Measurements from ENCODE around the gene PLCXD3. TPM values are rescaled to one million over a fixed set of nuclear protein-coding genes. Genes with fewer than 3 reads are reported as not detected.

PLCXD3 gene
- total RNA-seq, 1 donor from 2014 or later = not detected

- no peaks in the 10 kb centered on the region for H3K27me3 Mint-ChIP-seq (ENCODE audit: low read depth)
- intact Hi-C loops (cut with micrococcal nuclease) = no loop called here
- DNase-seq (ENCODE audit: low spot score) = no peak
Measured at GRCh38 chr5:41418220-41419031, 92.0 kb downstream of the PLCXD3 start.

GRCh38 chr5:41416336-41416735 lies 94.1 kb downstream of the PLCXD3 start:
- Mint-ChIP-seq H3K27me3 (ENCODE audit: low read depth) (no peaks in the 10 kb centered on the region), H3K27ac (no peak overlapping the region), H3K4me3 (ENCODE audit: low read depth) (no peak overlapping the region), H3K9me3 (no peaks in the 10 kb centered on the region), H3K4me1 (ENCODE audit: low read depth) (peaks cover 2% of the 10 kb centered on the region), H3K36me3 (ENCODE audit: low read depth) (no peaks in the 10 kb centered on the region)
- intact Hi-C loops (cut with micrococcal nuclease) = no loop called here
- DNase-seq (ENCODE audit: low spot score) = no peak

More at GRCh38 chr5:41418220-41419031, 92.0 kb downstream of the PLCXD3 start:
- Mint-ChIP-seq H3K27ac (no peak overlapping the region), H3K4me1 (ENCODE audit: low read depth) (peaks cover 2% of the 10 kb centered on the region), H3K36me3 (ENCODE audit: low read depth) (no peaks in the 10 kb centered on the region), H3K4me3 (ENCODE audit: low read depth) (no peak overlapping the region), H3K9me3 (no peaks in the 10 kb centered on the region)

DNA sequence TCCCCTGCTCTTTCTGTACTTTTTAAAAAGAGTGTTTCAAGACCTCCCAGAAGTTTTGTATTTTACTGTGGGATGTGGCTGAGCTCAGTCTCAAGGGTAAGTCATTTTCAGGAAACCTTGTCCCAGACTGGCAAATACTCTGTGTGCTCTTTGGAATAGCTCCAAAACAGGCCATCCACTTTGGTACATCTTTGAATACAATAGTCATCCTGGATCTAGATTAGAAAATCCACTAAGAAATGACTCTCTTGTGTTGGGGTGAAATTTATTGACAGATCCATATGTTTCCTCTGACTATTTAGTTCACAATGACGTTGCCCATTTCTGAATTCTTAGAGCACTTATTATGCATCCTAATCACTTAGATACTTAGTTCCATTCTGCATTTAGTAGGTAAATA lies 95.2 kb downstream of the PLCXD3 start:
- Mint-ChIP-seq H3K27ac (no peak overlapping the region), H3K4me1 (ENCODE audit: low read depth) (peaks cover 2% of the 10 kb centered on the region), H3K4me3 (ENCODE audit: low read depth) (no peak overlapping the region), H3K9me3 (no peaks in the 10 kb centered on the region), H3K27me3 (ENCODE audit: low read depth) (no peaks in the 10 kb centered on the region), H3K36me3 (ENCODE audit: low read depth) (no peaks in the 10 kb centered on the region)
- no peak for DNase-seq (ENCODE audit: low spot score)
- intact Hi-C loops (cut with micrococcal nuclease) = no loop called here

DNA sequence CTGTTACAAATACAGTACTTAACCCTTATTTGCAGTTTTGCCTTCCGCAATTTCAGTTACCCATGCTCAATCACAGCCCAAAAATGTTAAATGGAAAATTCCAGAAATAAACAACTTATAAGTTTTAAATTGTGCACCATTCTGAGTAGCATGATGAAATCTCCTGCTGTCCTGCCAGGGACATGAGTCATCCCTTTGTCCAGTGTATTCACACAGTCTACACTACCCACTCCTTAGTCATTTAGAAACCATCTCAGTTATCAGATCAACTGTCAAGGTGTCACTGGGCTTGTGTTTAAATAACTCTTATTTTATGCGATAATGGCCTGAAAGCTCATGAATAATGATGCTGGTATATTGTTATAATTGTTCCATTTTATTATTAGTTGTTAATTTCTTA lies 95.8 kb downstream of the PLCXD3 start:
- Mint-ChIP-seq H3K4me3 (ENCODE audit: low read depth) (no peak overlapping the region), H3K9me3 (no peaks in the 10 kb centered on the region), H3K27me3 (ENCODE audit: low read depth) (no peaks in the 10 kb centered on the region), H3K36me3 (ENCODE audit: low read depth) (no peaks in the 10 kb centered on the region), H3K4me1 (ENCODE audit: low read depth) (peaks cover 2% of the 10 kb centered on the region), H3K27ac (no peak overlapping the region)
- intact Hi-C loops (cut with micrococcal nuclease) = no loop called here
- DNase-seq (ENCODE audit: low spot score) = no peak

DNA sequence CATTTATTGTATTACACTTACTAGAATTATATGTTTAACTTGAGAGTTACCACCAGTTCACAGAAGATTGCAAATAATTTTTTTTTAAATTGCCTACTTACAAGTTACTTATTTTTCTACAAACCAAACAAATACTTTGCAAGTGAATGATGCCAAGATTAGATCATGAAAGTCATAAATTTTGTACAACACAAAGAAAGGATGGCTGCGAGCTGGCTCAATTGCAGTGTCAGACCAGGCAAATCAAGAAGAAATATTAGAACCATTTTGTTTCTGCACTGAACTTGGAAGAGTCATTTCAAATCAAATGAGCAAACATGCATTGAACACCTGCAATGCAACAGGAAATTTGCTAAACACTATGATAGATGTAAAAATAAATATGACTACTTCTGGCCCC lies 97.3 kb downstream of the PLCXD3 start:
- Mint-ChIP-seq H3K9me3 (no peaks in the 10 kb centered on the region), H3K4me1 (ENCODE audit: low read depth) (peaks cover 2% of the 10 kb centered on the region), H3K27me3 (ENCODE audit: low read depth) (no peaks in the 10 kb centered on the region), H3K4me3 (ENCODE audit: low read depth) (no peak overlapping the region), H3K36me3 (ENCODE audit: low read depth) (no peaks in the 10 kb centered on the region), H3K27ac (no peak overlapping the region)
- no peak for DNase-seq (ENCODE audit: low spot score)
- intact Hi-C loops (cut with micrococcal nuclease) = no loop called here

- Mint-ChIP-seq H3K4me3 (ENCODE audit: low read depth) (no peak overlapping the region), H3K36me3 (ENCODE audit: low read depth) (no peaks in the 10 kb centered on the region), H3K27me3 (ENCODE audit: low read depth) (no peaks in the 10 kb centered on the region), H3K4me1 (ENCODE audit: low read depth) (peaks cover 2% of the 10 kb centered on the region), H3K27ac (no peak overlapping the region), H3K9me3 (no peaks in the 10 kb centered on the region)
- no peak for DNase-seq (ENCODE audit: low spot score)
- intact Hi-C loops (cut with micrococcal nuclease) = no loop called here
Measured at GRCh38 chr5:41412496-41412895, 97.9 kb downstream of the PLCXD3 start.

GRCh38 chr5:41410737-41411136 lies 99.7 kb downstream of the PLCXD3 start:
- Mint-ChIP-seq H3K27ac (no peak overlapping the region), H3K36me3 (ENCODE audit: low read depth) (no peaks in the 10 kb centered on the region), H3K4me3 (ENCODE audit: low read depth) (no peak overlapping the region), H3K27me3 (ENCODE audit: low read depth) (no peaks in the 10 kb centered on the region), H3K4me1 (ENCODE audit: low read depth) (peaks cover 2% of the 10 kb centered on the region), H3K9me3 (no peaks in the 10 kb centered on the region)
- DNase-seq (ENCODE audit: low spot score) = no peak
- intact Hi-C loops (cut with micrococcal nuclease) = no loop called here

GRCh38 chr5:41410307-41410706 lies 100.1 kb downstream of the PLCXD3 start:
- Mint-ChIP-seq H3K36me3 (ENCODE audit: low read depth) (no peaks in the 10 kb centered on the region), H3K4me1 (ENCODE audit: low read depth) (peaks cover 2% of the 10 kb centered on the region), H3K27ac (no peak overlapping the region), H3K27me3 (ENCODE audit: low read depth) (no peaks in the 10 kb centered on the region), H3K9me3 (no peaks in the 10 kb centered on the region), H3K4me3 (ENCODE audit: low read depth) (no peak overlapping the region)
- DNase-seq (ENCODE audit: low spot score) = no peak
- intact Hi-C loops (cut with micrococcal nuclease) = no loop called here

- Mint-ChIP-seq H3K27me3 (ENCODE audit: low read depth) (no peaks in the 10 kb centered on the region), H3K9me3 (no peaks in the 10 kb centered on the region), H3K4me1 (ENCODE audit: low read depth) (no peaks in the 10 kb centered on the region), H3K36me3 (ENCODE audit: low read depth) (no peaks in the 10 kb centered on the region), H3K4me3 (ENCODE audit: low read depth) (no peak overlapping the region), H3K27ac (no peak overlapping the region)
- no peak for DNase-seq (ENCODE audit: low spot score)
- intact Hi-C loops (cut with micrococcal nuclease) = no loop called here
Measured at GRCh38 chr5:41408676-41409443, 101.5 kb downstream of the PLCXD3 start.

DNA sequence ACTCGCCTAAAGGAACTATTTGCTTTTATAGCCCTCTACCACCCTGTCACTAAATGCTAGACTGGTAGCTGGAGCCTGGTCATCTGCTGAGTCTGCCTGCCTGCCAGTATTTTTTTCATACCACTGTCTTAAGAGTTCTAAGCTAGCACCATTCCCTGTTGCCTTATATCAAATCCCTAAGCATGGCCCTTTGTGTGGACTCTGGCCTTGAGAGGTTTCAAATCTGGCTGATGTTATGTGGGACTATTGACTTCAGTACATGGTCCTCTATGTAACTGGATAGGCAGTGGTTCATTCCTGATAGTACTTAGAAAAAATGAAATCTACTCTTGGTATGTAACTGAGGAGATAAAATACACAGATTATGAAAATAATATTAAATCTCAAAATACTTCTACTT lies 103.5 kb downstream of the PLCXD3 start:
- Mint-ChIP-seq H3K4me1 (ENCODE audit: low read depth) (no peaks in the 10 kb centered on the region), H3K27ac (no peak overlapping the region), H3K27me3 (ENCODE audit: low read depth) (no peaks in the 10 kb centered on the region), H3K4me3 (ENCODE audit: low read depth) (no peak overlapping the region), H3K36me3 (ENCODE audit: low read depth) (no peaks in the 10 kb centered on the region), H3K9me3 (no peaks in the 10 kb centered on the region)
- no peak for DNase-seq (ENCODE audit: low spot score)
- intact Hi-C loops (cut with micrococcal nuclease) = no loop called here

DNA sequence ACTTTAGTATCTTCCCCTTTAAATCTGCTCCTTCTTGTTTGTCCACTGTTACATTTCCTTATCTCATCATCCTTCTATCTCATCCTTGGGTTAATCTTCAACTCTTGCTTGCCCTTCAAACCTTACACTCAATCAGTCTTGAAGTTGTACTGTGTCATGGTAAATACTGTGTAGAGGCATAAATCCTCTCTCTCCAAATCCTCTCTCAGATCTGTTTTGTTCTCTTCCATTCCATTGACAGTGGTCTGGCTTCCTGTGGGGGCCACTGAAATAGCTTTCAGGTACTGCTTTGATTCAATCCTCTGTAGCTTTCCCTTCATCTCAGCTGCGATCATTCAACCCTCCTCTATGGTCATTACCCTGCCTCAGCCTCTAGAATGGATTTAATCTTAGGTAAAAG lies 104.0 kb downstream of the PLCXD3 start:
- H3K9me3 Mint-ChIP-seq = no peaks in the 10 kb centered on the region
- intact Hi-C loops (cut with micrococcal nuclease) = no loop called here
- no peak overlapping the region for H3K27ac Mint-ChIP-seq
- H3K27me3 Mint-ChIP-seq (ENCODE audit: low read depth) = no peaks in the 10 kb centered on the region
- no peaks in the 10 kb centered on the region for H3K36me3 Mint-ChIP-seq (ENCODE audit: low read depth)
- DNase-seq (ENCODE audit: low spot score) = no peak
- H3K4me3 Mint-ChIP-seq (ENCODE audit: low read depth) = no peak overlapping the region
- no peaks in the 10 kb centered on the region for H3K4me1 Mint-ChIP-seq (ENCODE audit: low read depth)

GRCh38 chr5:41404757-41405156 lies 105.6 kb downstream of the PLCXD3 start:
- no peaks in the 10 kb centered on the region for H3K27me3 Mint-ChIP-seq (ENCODE audit: low read depth)

DNA sequence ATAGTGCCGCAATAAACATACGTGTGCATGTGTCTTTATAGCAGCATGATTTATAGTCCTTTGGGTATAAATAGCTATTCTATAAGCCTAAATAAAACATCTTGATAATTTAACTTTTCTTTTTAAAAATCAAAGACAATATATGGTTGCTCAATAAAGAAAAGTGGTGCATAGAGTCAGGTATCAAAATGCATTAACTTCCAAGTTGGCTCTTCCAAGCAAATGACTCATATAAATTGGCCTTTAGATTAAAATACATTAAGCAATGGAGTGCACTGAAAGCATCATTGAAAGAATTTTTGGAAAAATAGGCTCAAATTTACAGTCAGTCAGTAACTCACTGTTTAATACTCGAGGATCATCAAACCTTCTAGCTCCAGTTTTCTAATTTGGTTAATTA lies 106.6 kb downstream of the PLCXD3 start:
- no peak for DNase-seq (ENCODE audit: low spot score)
- H3K36me3 Mint-ChIP-seq (ENCODE audit: low read depth) = no peaks in the 10 kb centered on the region
- no peaks in the 10 kb centered on the region for H3K27me3 Mint-ChIP-seq (ENCODE audit: low read depth)
- H3K4me3 Mint-ChIP-seq (ENCODE audit: low read depth) = no peak overlapping the region
- H3K4me1 Mint-ChIP-seq (ENCODE audit: low read depth) = no peaks in the 10 kb centered on the region
- intact Hi-C loops (cut with micrococcal nuclease) = no loop called here
- H3K27ac Mint-ChIP-seq = no peak overlapping the region
- H3K9me3 Mint-ChIP-seq = no peaks in the 10 kb centered on the region

More at GRCh38 chr5:41404757-41405156, 105.6 kb downstream of the PLCXD3 start:
- Mint-ChIP-seq H3K4me3 (ENCODE audit: low read depth) (no peak overlapping the region), H3K9me3 (no peaks in the 10 kb centered on the region), H3K27ac (no peak overlapping the region), H3K36me3 (ENCODE audit: low read depth) (no peaks in the 10 kb centered on the region), H3K4me1 (ENCODE audit: low read depth) (no peaks in the 10 kb centered on the region)
- DNase-seq (ENCODE audit: low spot score) = no peak
- intact Hi-C loops (cut with micrococcal nuclease) = no loop called here
